ENCODE data around the gene TNS1. TPM values are rescaled to one million over a fixed set of nuclear protein-coding genes. Genes with fewer than 3 reads are reported as not detected.

Gene TNS1
- total RNA-seq, 1 experiment from 2014 or later = 4.5 TPM

GRCh38 chr2:217953011-217953481, 49.7 kb downstream of the TNS1 start (continued):
- TF ChIP-seq ZSCAN18 (CRISPR knock-in tag; IDR thresholded peaks at IDR 0.05) = no peak
- no peak for TF ChIP-seq SMAD3 (CRISPR knock-in tag; IDR thresholded peaks at IDR 0.05; ENCODE audit: borderline replicate concordance)
- no peak for TF ChIP-seq PREB (CRISPR knock-in tag; IDR thresholded peaks at IDR 0.05; ENCODE audit: borderline replicate concordance)
- TF ChIP-seq TEAD1 (CRISPR knock-in tag; IDR thresholded peaks at IDR 0.05) = no peak
- no peak for TF ChIP-seq FOXP4 (CRISPR knock-in tag; IDR thresholded peaks at IDR 0.05)
- TF ChIP-seq SMAD4 (CRISPR knock-in tag; IDR thresholded peaks at IDR 0.05) = no peak
- TF ChIP-seq TCF7 (CRISPR knock-in tag; IDR thresholded peaks at IDR 0.05; ENCODE audit: low read depth) = no peak
- no peak for TF ChIP-seq ZNF232 (CRISPR knock-in tag; IDR thresholded peaks at IDR 0.05)

- Mint-ChIP-seq H3K27me3 (ENCODE audit: low read depth) (no peaks in the 10 kb centered on the region), H3K36me3 (no peaks in the 10 kb centered on the region), H3K27ac (no peak overlapping the region), H3K9me3 (no peaks in the 10 kb centered on the region), H3K4me1 (peaks cover 29% of the 10 kb centered on the region), H3K4me3 (no peak overlapping the region)
- ChIA-PET CTCF (no interaction called here), POLR2A (no interaction called here)
- TF ChIP-seq MYBL2 (CRISPR knock-in tag; IDR thresholded peaks at IDR 0.05) (no peak), NR2C2 (CRISPR knock-in tag; IDR thresholded peaks at IDR 0.05) (no peak), TEAD1 (CRISPR knock-in tag; IDR thresholded peaks at IDR 0.05) (no peak), RORB (CRISPR knock-in tag; IDR thresholded peaks at IDR 0.05) (no peak)
- DNase-seq (ENCODE audit: low spot score) (no peak), ATAC-seq (no peak)
These were observed 50.4 kb downstream of the TNS1 start for GRCh38 chr2:217952409-217952808.

GRCh38 chr2:217951521-217952247, 51.1 kb downstream of the TNS1 start:
- ChIA-PET POLR2A (no interaction called here), CTCF (interaction anchor here (0.8 to 2.3 kb wide), 4 partner anchors 19 to 52 kb away, joined by 3 to 11 read pairs (median 6); no protein-coding TSS in a partner anchor)
- DNase-seq (ENCODE audit: low spot score) (no peak), ATAC-seq (peak; percentile 36)
- H3K4me3 Mint-ChIP-seq = no peak overlapping the region
- TF ChIP-seq ZNF416 (CRISPR knock-in tag; IDR thresholded peaks at IDR 0.05) = no peak
- no peak for TF ChIP-seq IRF2 (CRISPR knock-in tag; IDR thresholded peaks at IDR 0.05; ENCODE audit: borderline replicate concordance, low read depth)
- no peak for TF ChIP-seq NFE2L1 (CRISPR knock-in tag; IDR thresholded peaks at IDR 0.05)
- TF ChIP-seq IRF1 (CRISPR knock-in tag; IDR thresholded peaks at IDR 0.05) = no peak
- TF ChIP-seq SMAD4 (CRISPR knock-in tag; IDR thresholded peaks at IDR 0.05) = no peak
- no peak for TF ChIP-seq HMGA2 (CRISPR knock-in tag; IDR thresholded peaks at IDR 0.05)
- no peak for TF ChIP-seq SOX15 (CRISPR knock-in tag; IDR thresholded peaks at IDR 0.05)
- no peak overlapping the region for H3K27ac Mint-ChIP-seq
- H3K9me3 Mint-ChIP-seq = no peaks in the 10 kb centered on the region
- peaks cover 32% of the 10 kb centered on the region for H3K4me1 Mint-ChIP-seq
- H3K36me3 Mint-ChIP-seq = no peaks in the 10 kb centered on the region
- H3K27me3 Mint-ChIP-seq (ENCODE audit: low read depth) = no peaks in the 10 kb centered on the region

Data from WTC11 (cell line).